Measurements from ENCODE around the gene ACP2. TPM values are rescaled to one million over a fixed set of nuclear protein-coding genes. Genes with fewer than 3 reads are reported as not detected.

The ACP2 gene
- total and polyA plus RNA-seq, 9 of the 15 experiments (the other 6 are each of a cell fraction or from before 2014, with no cell fraction given) = 1.9 to 20.0 (median 11.6) TPM

- TF ChIP-seq SIN3A (IDR thresholded peaks at IDR 0.05; ENCODE audit: borderline replicate concordance in 2 of 2, control insufficient read depth in 1 of 2, low read depth in 2 of 2, low read length in 2 of 2) = peak; percentile 51 to 69; a peak in 2 of 4 replicates
- peak; percentile 88 for TF ChIP-seq TCF7L2 (IDR thresholded peaks at IDR 0.05; ENCODE audit: low read depth, low read length)
- TF ChIP-seq PHF8 (IDR thresholded peaks at IDR 0.05; ENCODE audit: borderline replicate concordance, low read length) = peak; percentile 76; the same call in 1 of the 2 replicates
- peak; percentile 51 for TF ChIP-seq GMEB1 (CRISPR knock-in tag; IDR thresholded peaks at IDR 0.05)
- TF ChIP-seq HCFC1 (IDR thresholded peaks at IDR 0.05; ENCODE audit: low read depth, low read length) = peak; percentile 61
- peak; percentile 89 for TF ChIP-seq POLR2G (IDR thresholded peaks at IDR 0.05; ENCODE audit: low read depth, low read length)
- TF ChIP-seq KDM5B (IDR thresholded peaks at IDR 0.05; ENCODE audit: insufficient replicate concordance, low read depth, low read length) = peak; percentile 87
- no peak for TF ChIP-seq ZNF583 (CRISPR knock-in tag; IDR thresholded peaks at IDR 0.05)
- TF ChIP-seq THAP12 (CRISPR knock-in tag; IDR thresholded peaks at IDR 0.05) = 0 out of 2 replicates have a peak, but pooled peaks have one; percentile 25
- no peak for TF ChIP-seq HSF4 (CRISPR knock-in tag; IDR thresholded peaks at IDR 0.05; ENCODE audit: borderline replicate concordance)
- peak; percentile 75 for TF ChIP-seq CREM (IDR thresholded peaks at IDR 0.05; ENCODE audit: low read depth)
- peak; percentile 2 for TF ChIP-seq CHD2 (IDR thresholded peaks at IDR 0.05; ENCODE audit: low read depth, low read length)
- TF ChIP-seq, protein P1, sequence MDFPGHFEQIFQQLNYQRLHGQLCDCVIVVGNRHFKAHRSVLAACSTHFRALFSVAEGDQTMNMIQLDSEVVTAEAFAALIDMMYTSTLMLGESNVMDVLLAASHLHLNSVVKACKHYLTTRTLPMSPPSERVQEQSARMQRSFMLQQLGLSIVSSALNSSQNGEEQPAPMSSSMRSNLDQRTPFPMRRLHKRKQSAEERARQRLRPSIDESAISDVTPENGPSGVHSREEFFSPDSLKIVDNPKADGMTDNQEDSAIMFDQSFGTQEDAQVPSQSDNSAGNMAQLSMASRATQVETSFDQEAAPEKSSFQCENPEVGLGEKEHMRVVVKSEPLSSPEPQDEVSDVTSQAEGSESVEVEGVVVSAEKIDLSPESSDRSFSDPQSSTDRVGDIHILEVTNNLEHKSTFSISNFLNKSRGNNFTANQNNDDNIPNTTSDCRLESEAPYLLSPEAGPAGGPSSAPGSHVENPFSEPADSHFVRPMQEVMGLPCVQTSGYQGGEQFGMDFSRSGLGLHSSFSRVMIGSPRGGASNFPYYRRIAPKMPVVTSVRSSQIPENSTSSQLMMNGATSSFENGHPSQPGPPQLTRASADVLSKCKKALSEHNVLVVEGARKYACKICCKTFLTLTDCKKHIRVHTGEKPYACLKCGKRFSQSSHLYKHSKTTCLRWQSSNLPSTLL (IDR thresholded peaks at IDR 0.05) = no peak
- no peak for TF ChIP-seq PCBP2 (IDR thresholded peaks at IDR 0.05; ENCODE audit: low read depth, low read length, poor library complexity, severe bottlenecking)
- TF ChIP-seq POLR2A (conservative IDR thresholded peaks at IDR 0.05) = peak; percentile 78
- TF ChIP-seq CBX1 (IDR thresholded peaks at IDR 0.05; ENCODE audit: low read depth) = peak; percentile 64; the same call in 1 of the 2 replicates
- no peak for TF ChIP-seq ZNF695 (CRISPR knock-in tag; IDR thresholded peaks at IDR 0.05)
- peak; percentile 51; the same call in 1 of the 2 replicates for TF ChIP-seq ZNF282 (CRISPR knock-in tag; IDR thresholded peaks at IDR 0.05)
- TF ChIP-seq PRDM10 (IDR thresholded peaks at IDR 0.05; ENCODE audit: partially characterized antibody) = peak; percentile 97
Measured at GRCh38 chr11:47269829-47270305, 21.3 kb upstream of the ACP2 start, which contains the start of gene MADD (continued).

All from K562 (cell line).